Stimulated activated CD8-positive, alpha-beta memory T cell treated with anti-CD3 and anti-CD28 coated beads, Interleukin-12 subunit alpha, Interleukin-12 subunit beta, amount 100 ng/mL, for 1 hour (primary cell): ENCODE data around the gene MGST3.
"Not testable (repeated sequence)": the region's sequence is repeated elsewhere in the genome, so short reads cannot be mapped to it uniquely, and the experiment has no call there.

Experiments used
- DNase-seq: peaks from one replicate; pipeline ENCODE4 v3.0.0-alpha.2; 2020; ENCODE audit warnings: low read depth

MGST3 gene

GRCh38 chr1:165698761-165699052 is 67.7 kb downstream of the MGST3 start:
- no peak for DNase-seq

GRCh38 chr1:165699577-165699976 is 68.5 kb downstream of the MGST3 start:
- DNase-seq, result no peak

- not testable (repeated sequence) for DNase-seq
Measured at GRCh38 chr1:165701922-165702321, 70.9 kb downstream of the MGST3 start.

- no peak for DNase-seq
Measured at GRCh38 chr1:165703648-165704047, 72.6 kb downstream of the MGST3 start.
